H1 (cell line): ENCODE results near the gene EPB41L4B. TPM values are rescaled to one million over a fixed set of nuclear protein-coding genes. Genes with fewer than 3 reads are reported as not detected.

Experiments
- CTCF ChIA-PET: fragments of 300-600 bp; sonication (Branson Sonifier 250); formaldehyde crosslinking; loops from one replicate; lab custom pipeline; 2021; ENCODE audit not compliant: partially characterized antibody; lab: Charles Lee
- POLR2A ChIA-PET: fragments of 300-600 bp; sonication (Branson Sonifier 250); formaldehyde crosslinking; loops from one replicate; lab custom pipeline; 2021; ENCODE audit warnings: inconsistent platforms; ENCODE audit not compliant: partially characterized antibody; lab: Charles Lee
- DNase-seq, 2 experiments: peaks; one replicate each; pipeline versions ENCODE4 v3.0.0 to v3.0.0-alpha.2; 2010 to 2022; ENCODE audit warnings: low spot score in 2 of 2, low read depth in 1 of 2, mixed read lengths in 1 of 2
- FAIRE-seq: peaks from 2 replicates; lab custom pipeline; 2011; peaks lifted over from hg19 to GRCh38; lab: Jason Lieb, UNC
- H2AFZ ChIP-seq: 2 replicates; pipeline ENCODE4 v1.8.1; 2012; ENCODE audit warnings: low read length, inconsistent platforms
- H2AK5ac ChIP-seq: 2 replicates; pipeline ENCODE4 v1.6.1; 2013; ENCODE audit warnings: low read depth, low read length
- H2BK120ac ChIP-seq: replicated peaks from 2 replicates; pipeline ENCODE3; 2013; ENCODE audit warnings: low read depth, low read length, inconsistent platforms
- H2BK12ac ChIP-seq: 2 replicates; pipeline ENCODE4 v1.6.1; 2013; ENCODE audit warnings: low read depth, low read length
- H2BK15ac ChIP-seq: 2 replicates; pipeline ENCODE4 v1.6.1; 2013; ENCODE audit warnings: low read length
- H2BK20ac ChIP-seq: 2 replicates; pipeline ENCODE4 v1.6.1; 2013; ENCODE audit warnings: low read length
- H2BK5ac ChIP-seq: 2 replicates; pipeline ENCODE4 v1.6.1; 2013; ENCODE audit warnings: low read depth, low read length
- H3K14ac ChIP-seq: 2 replicates; pipeline ENCODE4 v1.6.1; 2013; ENCODE audit warnings: inconsistent platforms; ENCODE audit not compliant: insufficient read length
- H3K18ac ChIP-seq: 2 replicates; pipeline ENCODE4 v1.6.1; 2013; ENCODE audit warnings: low read length; ENCODE audit errors: extremely low read depth
- H3K23ac ChIP-seq: 2 replicates; pipeline ENCODE4 v1.6.1; 2013; ENCODE audit warnings: inconsistent platforms; ENCODE audit not compliant: insufficient read length
- H3K23me2 ChIP-seq: 2 replicates; pipeline ENCODE4 v1.6.1; 2013; ENCODE audit warnings: low read depth, low read length
- H3K27ac ChIP-seq: 2 replicates; pipeline ENCODE4 v1.6.1; 2011; ENCODE audit warnings: low read depth, low read length, inconsistent platforms
- H3K27me3 ChIP-seq, 4 experiments: replicated peaks in 1 of 4; 1 replicate in 1 of 4; 2 replicates in 3 of 4; pipeline versions ENCODE4 v1.6.1 to v1.8.1; 2011 to 2013; ENCODE audit warnings: low read length in 3 of 4, mild to moderate bottlenecking in 3 of 4, inconsistent platforms in 2 of 4, mixed read lengths in 2 of 4, moderate library complexity in 1 of 4; ENCODE audit not compliant: control insufficient read depth in 3 of 4, insufficient read depth in 3 of 4; ENCODE audit errors: extremely low read depth in 1 of 4
- H3K36me3 ChIP-seq, 4 experiments: 2 replicates each; pipeline versions ENCODE4 v1.6.1 to v1.8.1; 2011 to 2013; ENCODE audit warnings: mild to moderate bottlenecking in 4 of 4, low read length in 3 of 4, moderate library complexity in 2 of 4, control low read depth in 1 of 4, inconsistent platforms in 1 of 4; ENCODE audit not compliant: insufficient read depth in 4 of 4, control insufficient read depth in 2 of 4
- H3K4ac ChIP-seq: replicated peaks from 2 replicates; pipeline ENCODE3; 2013; ENCODE audit warnings: low read length, low read depth, mixed read lengths, inconsistent platforms; ENCODE audit not compliant: insufficient read length
- H3K4me1 ChIP-seq, 4 experiments: replicated peaks in 1 of 4; 1 replicate in 1 of 4; 2 replicates in 3 of 4; pipeline versions ENCODE4 v1.6.1 to v1.8.1; 2011 to 2013; ENCODE audit warnings: low read length in 3 of 4, inconsistent platforms in 2 of 4, mixed read lengths in 1 of 4; ENCODE audit not compliant: insufficient read depth in 4 of 4, control insufficient read depth in 3 of 4
- H3K4me2 ChIP-seq, 2 experiments: 2 replicates each; pipeline versions ENCODE4 v1.6.1 to v1.8.1; 2011 to 2013; ENCODE audit warnings: low read depth in 2 of 2, low read length in 2 of 2, control low read depth in 1 of 2, inconsistent platforms in 1 of 2, mild to moderate bottlenecking in 1 of 2; ENCODE audit not compliant: insufficient read depth in 1 of 2
- H3K4me3 ChIP-seq, 4 experiments: fragments of 200-600, 300-600 bp in 1 of 4; sonication (generic), shearing (Covaris generic), sonication (Bioruptor Twin) in 1 of 4; 2 replicates each; pipeline versions ENCODE4 v1.5.1 to v1.8.1; 2011 to 2016; ENCODE audit warnings: low read length in 4 of 4, low read depth in 3 of 4, control low read depth in 2 of 4, inconsistent platforms in 2 of 4, mild to moderate bottlenecking in 2 of 4, mixed read lengths in 1 of 4, moderate library complexity in 1 of 4; ENCODE audit not compliant: insufficient read depth in 2 of 4; ENCODE audit errors: extremely low read depth in 1 of 4
- H3K56ac ChIP-seq: replicated peaks from 2 replicates; pipeline ENCODE3; 2013; ENCODE audit warnings: low read depth, mild to moderate bottlenecking, mixed read lengths, low read length, inconsistent platforms; ENCODE audit not compliant: insufficient read length
- H3K79me1 ChIP-seq: 2 replicates; pipeline ENCODE4 v1.6.1; 2013; ENCODE audit warnings: low read depth, low read length, control low read depth
- H3K79me2 ChIP-seq, 2 experiments: 2 replicates each; pipeline versions ENCODE4 v1.6.1 to v1.8.1; 2012 to 2013; ENCODE audit warnings: low read length in 2 of 2, mild to moderate bottlenecking in 2 of 2, inconsistent platforms in 1 of 2; ENCODE audit not compliant: insufficient read depth in 2 of 2, control insufficient read depth in 1 of 2
- H3K9ac ChIP-seq, 4 experiments: replicated peaks in 1 of 4; 1 replicate in 1 of 4; 2 replicates in 3 of 4; pipeline versions ENCODE4 v1.6.1 to v1.8.1; 2011 to 2013; ENCODE audit warnings: low read depth in 3 of 4, low read length in 3 of 4, control low read depth in 2 of 4, mild to moderate bottlenecking in 2 of 4, moderate library complexity in 2 of 4, inconsistent platforms in 1 of 4; ENCODE audit errors: extremely low read depth in 1 of 4
- H3K9me3 ChIP-seq, 2 experiments: 2 replicates each; pipeline versions ENCODE4 v1.6.1 to v1.8.1; 2012 to 2013; ENCODE audit warnings: mild to moderate bottlenecking in 2 of 2, moderate library complexity in 2 of 2, control low read depth in 1 of 2, inconsistent platforms in 1 of 2, low read depth in 1 of 2, low read length in 1 of 2, mixed read lengths in 1 of 2; ENCODE audit not compliant: insufficient read depth in 2 of 2
- H4K20me1 ChIP-seq, 2 experiments: replicated peaks in 1 of 2; 2 replicates each; pipeline versions ENCODE3 to v1.8.1; 2011 to 2013; ENCODE audit warnings: inconsistent platforms in 2 of 2, low read length in 2 of 2, mild to moderate bottlenecking in 1 of 2; ENCODE audit not compliant: insufficient read depth in 2 of 2, control insufficient read depth in 1 of 2
- H4K5ac ChIP-seq: 2 replicates; pipeline ENCODE4 v1.6.1; 2013; ENCODE audit warnings: low read length, low read depth, mixed read lengths, inconsistent platforms; ENCODE audit not compliant: insufficient read length
- H4K8ac ChIP-seq: 2 replicates; pipeline ENCODE4 v1.8.0; 2013; ENCODE audit warnings: mild to moderate bottlenecking, moderate library complexity, low read length, inconsistent platforms; ENCODE audit not compliant: insufficient read depth; ENCODE audit errors: extremely low read depth
- H4K91ac ChIP-seq: replicated peaks from 2 replicates; pipeline ENCODE3; 2013; ENCODE audit warnings: low read length, mixed read lengths, inconsistent platforms; ENCODE audit not compliant: insufficient read length
- WGBS, 2 experiments: shearing (Covaris generic) in 1 of 2; methylation state at CpG; one replicate each; pipeline versions ENCODE4 v1.1.6 to v1.1.7; 2013 to 2015; ENCODE audit warnings: low lambda C conversion rate in 2 of 2, mixed read lengths in 2 of 2, inconsistent platforms in 1 of 2, low coverage in 1 of 2, missing lambda C conversion rate in 1 of 2; ENCODE audit not compliant: insufficient replicate concordance in 2 of 2, insufficient coverage in 1 of 2, insufficient read length in 1 of 2; ENCODE audit errors: extremely low coverage in 1 of 2, missing lambda C conversion rate in 1 of 2; 5-methylcytosine and 5-hydroxymethylcytosine counted together
- polyA plus RNA-seq, 7 experiments: library from polyadenylated mRNA; depleted of rRNA in 3 of 7; stranded (reverse) in 5 of 7; unstranded in 2 of 7; fragments of >200 nt in 5 of 7; fragments of 200-250 nt in 2 of 7; gene quantifications; 1 replicate in 5 of 7; 2 replicates in 1 of 7; 4 replicates in 1 of 7; pipeline versions ENCODE4 v1.2.1 to v1.2.3, GENCODE V29; 2011 to 2013; ENCODE audit warnings: missing spikeins in 2 of 7, mixed read lengths in 2 of 7
- total RNA-seq: library from RNA; stranded (reverse); fragmentation: NEBNext Ultra II Directional; extraction: Animal tissue kit (Norgen Biotek cat#: 25700); gene quantifications from 2 replicates; pipeline ENCODE4 v1.2.1, GENCODE V29; 2021

The EPB41L4B gene
- total and polyA plus RNA-seq, 2 of the 8 experiments (the other 6 are each of a cell fraction or from before 2014, with no cell fraction given), result 11.9 to 25.0 TPM

DNA sequence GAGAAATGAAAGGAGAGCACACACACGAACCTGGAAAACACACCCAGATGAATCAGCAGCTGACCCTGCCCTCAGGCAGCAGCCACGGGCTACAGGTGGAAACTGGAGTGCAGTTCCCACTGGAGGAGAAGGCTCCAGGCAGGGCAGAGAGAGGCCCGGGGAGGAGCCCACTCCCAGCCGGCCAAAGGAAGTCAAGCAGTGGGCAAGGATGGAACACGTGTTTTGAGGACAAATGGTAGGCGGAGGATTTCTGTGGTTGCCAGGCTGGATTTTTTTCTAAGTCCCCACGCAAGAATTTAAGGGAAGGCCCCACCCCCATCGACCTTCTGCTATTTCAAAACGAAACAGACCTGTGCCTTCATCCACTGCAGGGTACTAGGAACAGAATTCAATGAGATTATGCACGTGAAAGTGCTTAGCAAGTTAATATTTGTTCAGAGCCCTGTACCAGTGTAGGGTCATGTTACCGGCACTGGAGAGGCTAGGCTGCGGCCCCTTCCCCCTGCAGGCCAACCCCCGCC lies 6.8 kb downstream of the EPB41L4B start:
- H4K8ac ChIP-seq, result no peak overlapping the region
- peak overlapping the region; percentile 23 to 24; a peak in 2 of 4 replicates for H3K4me2 ChIP-seq
- H2BK12ac ChIP-seq, result peak overlapping the region; percentile 46; the same call in 1 of the 2 replicates
- no peak overlapping the region; the same call in 1 of the 2 replicates for H2BK15ac ChIP-seq
- H2AK5ac ChIP-seq, result peak overlapping the region; percentile 92; the same call in 1 of the 2 replicates
- no peak overlapping the region for H3K14ac ChIP-seq
- H3K23ac ChIP-seq, result no peak overlapping the region
- peaks cover 24% of the 10 kb centered on the region for H3K79me1 ChIP-seq
- H2BK120ac ChIP-seq, result no peak overlapping the region
- ChIA-PET CTCF (interaction anchor here (1.7 to 2.1 kb wide), 2 partner anchors 8 to 64 kb away, joined by 5 to 16 read pairs; no protein-coding TSS in a partner anchor), POLR2A (interaction anchor here (1.3 kb wide), 2 partner anchors 13 to 18 kb away, joined by 3 to 4 read pairs; no protein-coding TSS in a partner anchor)
- H3K27me3 ChIP-seq, result no peaks in the 10 kb centered on the region
- H3K27ac ChIP-seq, result no peak overlapping the region
- peak overlapping the region; percentile 75; the same call in 1 of the 2 replicates for H3K18ac ChIP-seq
- H3K4me3 ChIP-seq, result no peak overlapping the region
- H3K79me2 ChIP-seq, result peaks cover 30 to 90% of the 10 kb centered on the region in 2 experiments
- 58% methylated on average over 13 of the region's 13 CpGs; no CpG with 5 or more reads in 1 of the 2 experiments for WGBS, 2 experiments
- no peak overlapping the region for H3K9ac ChIP-seq
- peaks cover 8 to 16% of the 10 kb centered on the region in 2 experiments for H4K20me1 ChIP-seq
- H3K4me1 ChIP-seq, result peaks cover 24 to 42% (median 34%) of the 10 kb centered on the region in 4 experiments
- no peak overlapping the region for H2BK20ac ChIP-seq
- H4K91ac ChIP-seq, result no peak overlapping the region
- no peak overlapping the region for H3K4ac ChIP-seq
- no peaks in the 10 kb centered on the region for H3K9me3 ChIP-seq
- H2BK5ac ChIP-seq, result 0 out of 2 replicates have a peak overlapping the region, but pooled peaks have one; percentile 19
- no peak overlapping the region for H4K5ac ChIP-seq
- no peak overlapping the region for H3K56ac ChIP-seq
- no peak for FAIRE-seq
- no peaks in the 10 kb centered on the region for H3K36me3 ChIP-seq
- H3K23me2 ChIP-seq, result peaks cover 2% of the 10 kb centered on the region
- no peak for DNase-seq
- no peak overlapping the region for H2AFZ ChIP-seq
